H1 (cell line): ENCODE results near the gene PEX16. TPM values are rescaled to one million over a fixed set of nuclear protein-coding genes. Genes with fewer than 3 reads are reported as not detected.

ENCODE experiments used
- CTCF ChIA-PET: fragments of 300-600 bp; sonication (Branson Sonifier 250); formaldehyde crosslinking; loops from one replicate; lab custom pipeline; 2021; ENCODE audit not compliant: partially characterized antibody; lab: Charles Lee
- POLR2A ChIA-PET: fragments of 300-600 bp; sonication (Branson Sonifier 250); formaldehyde crosslinking; loops from one replicate; lab custom pipeline; 2021; ENCODE audit warnings: inconsistent platforms; ENCODE audit not compliant: partially characterized antibody; lab: Charles Lee
- DNase-seq, 2 experiments: peaks; one replicate each; pipeline versions ENCODE4 v3.0.0 to v3.0.0-alpha.2; 2010 to 2022; ENCODE audit warnings: low spot score in 2 of 2, low read depth in 1 of 2, mixed read lengths in 1 of 2
- FAIRE-seq: peaks from 2 replicates; lab custom pipeline; 2011; peaks lifted over from hg19 to GRCh38; lab: Jason Lieb, UNC
- H2AFZ ChIP-seq: 2 replicates; pipeline ENCODE4 v1.8.1; 2012; ENCODE audit warnings: low read length, inconsistent platforms
- H2AK5ac ChIP-seq: 2 replicates; pipeline ENCODE4 v1.6.1; 2013; ENCODE audit warnings: low read depth, low read length
- H2BK120ac ChIP-seq: replicated peaks from 2 replicates; pipeline ENCODE3; 2013; ENCODE audit warnings: low read depth, low read length, inconsistent platforms
- H2BK12ac ChIP-seq: 2 replicates; pipeline ENCODE4 v1.6.1; 2013; ENCODE audit warnings: low read depth, low read length
- H2BK15ac ChIP-seq: 2 replicates; pipeline ENCODE4 v1.6.1; 2013; ENCODE audit warnings: low read length
- H2BK20ac ChIP-seq: 2 replicates; pipeline ENCODE4 v1.6.1; 2013; ENCODE audit warnings: low read length
- H2BK5ac ChIP-seq: 2 replicates; pipeline ENCODE4 v1.6.1; 2013; ENCODE audit warnings: low read depth, low read length
- H3K14ac ChIP-seq: 2 replicates; pipeline ENCODE4 v1.6.1; 2013; ENCODE audit warnings: inconsistent platforms; ENCODE audit not compliant: insufficient read length
- H3K18ac ChIP-seq: 2 replicates; pipeline ENCODE4 v1.6.1; 2013; ENCODE audit warnings: low read length; ENCODE audit errors: extremely low read depth
- H3K23ac ChIP-seq: 2 replicates; pipeline ENCODE4 v1.6.1; 2013; ENCODE audit warnings: inconsistent platforms; ENCODE audit not compliant: insufficient read length
- H3K23me2 ChIP-seq: 2 replicates; pipeline ENCODE4 v1.6.1; 2013; ENCODE audit warnings: low read depth, low read length
- H3K27ac ChIP-seq: 2 replicates; pipeline ENCODE4 v1.6.1; 2011; ENCODE audit warnings: low read depth, low read length, inconsistent platforms
- H3K27me3 ChIP-seq, 4 experiments: replicated peaks in 1 of 4; 1 replicate in 1 of 4; 2 replicates in 3 of 4; pipeline versions ENCODE4 v1.6.1 to v1.8.1; 2011 to 2013; ENCODE audit warnings: low read length in 3 of 4, mild to moderate bottlenecking in 3 of 4, inconsistent platforms in 2 of 4, mixed read lengths in 2 of 4, moderate library complexity in 1 of 4; ENCODE audit not compliant: control insufficient read depth in 3 of 4, insufficient read depth in 3 of 4; ENCODE audit errors: extremely low read depth in 1 of 4
- H3K36me3 ChIP-seq, 4 experiments: 2 replicates each; pipeline versions ENCODE4 v1.6.1 to v1.8.1; 2011 to 2013; ENCODE audit warnings: mild to moderate bottlenecking in 4 of 4, low read length in 3 of 4, moderate library complexity in 2 of 4, control low read depth in 1 of 4, inconsistent platforms in 1 of 4; ENCODE audit not compliant: insufficient read depth in 4 of 4, control insufficient read depth in 2 of 4
- H3K4ac ChIP-seq: replicated peaks from 2 replicates; pipeline ENCODE3; 2013; ENCODE audit warnings: low read length, low read depth, mixed read lengths, inconsistent platforms; ENCODE audit not compliant: insufficient read length
- H3K4me1 ChIP-seq, 4 experiments: replicated peaks in 1 of 4; 1 replicate in 1 of 4; 2 replicates in 3 of 4; pipeline versions ENCODE4 v1.6.1 to v1.8.1; 2011 to 2013; ENCODE audit warnings: low read length in 3 of 4, inconsistent platforms in 2 of 4, mixed read lengths in 1 of 4; ENCODE audit not compliant: insufficient read depth in 4 of 4, control insufficient read depth in 3 of 4
- H3K4me2 ChIP-seq, 2 experiments: 2 replicates each; pipeline versions ENCODE4 v1.6.1 to v1.8.1; 2011 to 2013; ENCODE audit warnings: low read depth in 2 of 2, low read length in 2 of 2, control low read depth in 1 of 2, inconsistent platforms in 1 of 2, mild to moderate bottlenecking in 1 of 2; ENCODE audit not compliant: insufficient read depth in 1 of 2
- H3K4me3 ChIP-seq, 4 experiments: fragments of 200-600, 300-600 bp in 1 of 4; sonication (generic), shearing (Covaris generic), sonication (Bioruptor Twin) in 1 of 4; 2 replicates each; pipeline versions ENCODE4 v1.5.1 to v1.8.1; 2011 to 2016; ENCODE audit warnings: low read length in 4 of 4, low read depth in 3 of 4, control low read depth in 2 of 4, inconsistent platforms in 2 of 4, mild to moderate bottlenecking in 2 of 4, mixed read lengths in 1 of 4, moderate library complexity in 1 of 4; ENCODE audit not compliant: insufficient read depth in 2 of 4; ENCODE audit errors: extremely low read depth in 1 of 4
- H3K56ac ChIP-seq: replicated peaks from 2 replicates; pipeline ENCODE3; 2013; ENCODE audit warnings: low read depth, mild to moderate bottlenecking, mixed read lengths, low read length, inconsistent platforms; ENCODE audit not compliant: insufficient read length
- H3K79me1 ChIP-seq: 2 replicates; pipeline ENCODE4 v1.6.1; 2013; ENCODE audit warnings: low read depth, low read length, control low read depth
- H3K79me2 ChIP-seq, 2 experiments: 2 replicates each; pipeline versions ENCODE4 v1.6.1 to v1.8.1; 2012 to 2013; ENCODE audit warnings: low read length in 2 of 2, mild to moderate bottlenecking in 2 of 2, inconsistent platforms in 1 of 2; ENCODE audit not compliant: insufficient read depth in 2 of 2, control insufficient read depth in 1 of 2
- H3K9ac ChIP-seq, 4 experiments: replicated peaks in 1 of 4; 1 replicate in 1 of 4; 2 replicates in 3 of 4; pipeline versions ENCODE4 v1.6.1 to v1.8.1; 2011 to 2013; ENCODE audit warnings: low read depth in 3 of 4, low read length in 3 of 4, control low read depth in 2 of 4, mild to moderate bottlenecking in 2 of 4, moderate library complexity in 2 of 4, inconsistent platforms in 1 of 4; ENCODE audit errors: extremely low read depth in 1 of 4
- H3K9me3 ChIP-seq, 2 experiments: 2 replicates each; pipeline versions ENCODE4 v1.6.1 to v1.8.1; 2012 to 2013; ENCODE audit warnings: mild to moderate bottlenecking in 2 of 2, moderate library complexity in 2 of 2, control low read depth in 1 of 2, inconsistent platforms in 1 of 2, low read depth in 1 of 2, low read length in 1 of 2, mixed read lengths in 1 of 2; ENCODE audit not compliant: insufficient read depth in 2 of 2
- H4K20me1 ChIP-seq, 2 experiments: replicated peaks in 1 of 2; 2 replicates each; pipeline versions ENCODE3 to v1.8.1; 2011 to 2013; ENCODE audit warnings: inconsistent platforms in 2 of 2, low read length in 2 of 2, mild to moderate bottlenecking in 1 of 2; ENCODE audit not compliant: insufficient read depth in 2 of 2, control insufficient read depth in 1 of 2
- H4K5ac ChIP-seq: 2 replicates; pipeline ENCODE4 v1.6.1; 2013; ENCODE audit warnings: low read length, low read depth, mixed read lengths, inconsistent platforms; ENCODE audit not compliant: insufficient read length
- H4K8ac ChIP-seq: 2 replicates; pipeline ENCODE4 v1.8.0; 2013; ENCODE audit warnings: mild to moderate bottlenecking, moderate library complexity, low read length, inconsistent platforms; ENCODE audit not compliant: insufficient read depth; ENCODE audit errors: extremely low read depth
- H4K91ac ChIP-seq: replicated peaks from 2 replicates; pipeline ENCODE3; 2013; ENCODE audit warnings: low read length, mixed read lengths, inconsistent platforms; ENCODE audit not compliant: insufficient read length
- EGR1 ChIP-seq: IDR thresholded peaks from 2 replicates; pipeline ENCODE4 v1.6.1; 2011; ENCODE audit warnings: low read depth, low read length, borderline replicate concordance
- EZH2 ChIP-seq: fragments of 200-600 bp; sonication (generic); IDR thresholded peaks from 2 replicates; pipeline ENCODE4 v1.7.1; 2012; ENCODE audit warnings: low read depth, mild to moderate bottlenecking, moderate library complexity, low read length, inconsistent platforms; ENCODE audit not compliant: severe bottlenecking
- HDAC2 ChIP-seq, 2 experiments: fragments of 300-600 bp in 1 of 2; sonication (generic) in 1 of 2; IDR thresholded peaks; 2 replicates each; pipeline ENCODE4 v1.6.1; 2011 to 2012; ENCODE audit warnings: low read depth in 2 of 2, low read length in 2 of 2, mild to moderate bottlenecking in 2 of 2, moderate library complexity in 2 of 2, borderline replicate concordance in 1 of 2, inconsistent platforms in 1 of 2
- JUN ChIP-seq: IDR thresholded peaks from 2 replicates; pipeline ENCODE4 v1.6.1; 2011; ENCODE audit warnings: low read depth, mild to moderate bottlenecking, improper control_type of control experiment, low read length
- TAF7 ChIP-seq: optimal IDR thresholded peaks from 2 replicates; pipeline ENCODE3; 2011; ENCODE audit warnings: low read depth, mild to moderate bottlenecking, inconsistent platforms, low read length, moderate library complexity, borderline replicate concordance
- TBP ChIP-seq: IDR thresholded peaks from 2 replicates; pipeline ENCODE4 v1.6.1; 2011; ENCODE audit warnings: low read depth, low read length, improper control_type of control experiment
- WGBS, 2 experiments: shearing (Covaris generic) in 1 of 2; methylation state at CpG; one replicate each; pipeline versions ENCODE4 v1.1.6 to v1.1.7; 2013 to 2015; ENCODE audit warnings: low lambda C conversion rate in 2 of 2, mixed read lengths in 2 of 2, inconsistent platforms in 1 of 2, low coverage in 1 of 2, missing lambda C conversion rate in 1 of 2; ENCODE audit not compliant: insufficient replicate concordance in 2 of 2, insufficient coverage in 1 of 2, insufficient read length in 1 of 2; ENCODE audit errors: extremely low coverage in 1 of 2, missing lambda C conversion rate in 1 of 2; 5-methylcytosine and 5-hydroxymethylcytosine counted together
- polyA plus RNA-seq, 7 experiments: library from polyadenylated mRNA; depleted of rRNA in 3 of 7; stranded (reverse) in 5 of 7; unstranded in 2 of 7; fragments of >200 nt in 5 of 7; fragments of 200-250 nt in 2 of 7; gene quantifications; 1 replicate in 5 of 7; 2 replicates in 1 of 7; 4 replicates in 1 of 7; pipeline versions ENCODE4 v1.2.1 to v1.2.3, GENCODE V29; 2011 to 2013; ENCODE audit warnings: missing spikeins in 2 of 7, mixed read lengths in 2 of 7
- total RNA-seq: library from RNA; stranded (reverse); fragmentation: NEBNext Ultra II Directional; extraction: Animal tissue kit (Norgen Biotek cat#: 25700); gene quantifications from 2 replicates; pipeline ENCODE4 v1.2.1, GENCODE V29; 2021

The PEX16 gene
- total and polyA plus RNA-seq, 2 of the 8 experiments (the other 6 are each of a cell fraction or from before 2014, with no cell fraction given), result 29.2 to 36.0 TPM

DNA sequence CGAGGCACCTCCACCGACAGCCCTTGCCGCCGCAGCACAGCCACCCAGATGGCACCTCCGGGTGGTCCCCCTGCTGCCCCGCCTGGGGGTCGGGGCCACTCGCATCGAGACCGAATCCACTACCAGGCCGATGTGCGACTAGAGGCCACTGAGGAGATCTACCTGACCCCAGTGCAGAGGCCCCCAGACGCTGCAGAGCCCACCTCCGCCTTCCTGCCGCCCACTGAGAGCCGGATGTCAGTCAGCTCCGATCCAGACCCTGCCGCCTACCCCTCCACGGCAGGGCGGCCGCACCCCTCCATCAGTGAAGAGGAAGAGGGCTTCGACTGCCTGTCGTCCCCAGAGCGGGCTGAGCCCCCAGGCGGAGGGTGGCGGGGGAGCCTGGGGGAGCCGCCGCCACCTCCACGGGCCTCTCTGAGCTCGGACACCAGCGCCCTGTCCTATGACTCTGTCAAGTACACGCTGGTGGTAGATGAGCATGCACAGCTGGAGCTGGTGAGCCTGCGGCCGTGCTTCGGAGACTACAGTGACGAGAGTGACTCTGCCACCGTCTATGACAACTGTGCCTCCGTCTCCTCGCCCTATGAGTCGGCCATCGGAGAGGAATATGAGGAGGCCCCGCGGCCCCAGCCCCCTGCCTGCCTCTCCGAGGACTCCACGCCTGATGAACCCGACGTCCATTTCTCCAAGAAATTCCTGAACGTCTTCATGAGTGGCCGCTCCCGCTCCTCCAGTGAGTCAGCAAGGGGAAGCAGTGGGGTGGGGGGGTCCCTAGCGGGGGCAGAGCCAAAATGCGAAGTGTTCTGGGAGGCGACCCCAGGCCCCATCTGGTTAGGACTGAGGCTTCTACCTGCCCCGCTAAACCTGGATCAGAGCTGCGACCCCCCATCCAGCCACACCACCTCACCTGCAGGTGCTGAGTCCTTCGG lies 15.0 kb downstream of the PEX16 start:
- CTCF ChIA-PET, result interaction anchor here (1.8 kb wide), 1 partner anchor 10 kb away, joined by 4 read pairs; no protein-coding TSS in a partner anchor
- H3K9ac ChIP-seq, result no peak overlapping the region
- 92% methylated on average over 42 of the region's 56 CpGs; no CpG with 5 or more reads in 1 of the 2 experiments for WGBS, 2 experiments
- TF ChIP-seq EZH2 (no peak), TBP (no peak), HDAC2 (IDR thresholded peaks at IDR 0.05; ENCODE audit: borderline replicate concordance in 1 of 2, low read depth in 2 of 2, low read length in 2 of 2) (no peak), TAF7 (no peak), EGR1 (no peak), JUN (no peak)

More for the DNA sequence above, 15.0 kb downstream of the PEX16 start:
- FAIRE-seq (no peak), DNase-seq (no peak)
- POLR2A ChIA-PET, result interaction anchor here (0.7 to 1.2 kb wide), 4 partner anchors 9 to 42 kb away, joined by 3 read pairs; partner anchors contain the start of gene PEX16
- Histone ChIP-seq H3K14ac (no peak overlapping the region), H3K23me2 (peaks cover 8% of the 10 kb centered on the region), H2AK5ac (no peak overlapping the region), H4K8ac (no peak overlapping the region), H2BK120ac (no peak overlapping the region), H3K4me2 (no peak overlapping the region), H2BK20ac (no peak overlapping the region), H3K23ac (no peak overlapping the region), H3K79me2 (no peaks in the 10 kb centered on the region), H3K4ac (no peak overlapping the region), H3K36me3 (peaks cover 6 to 17% (median 15%) of the 10 kb centered on the region in 4 experiments; a peak in 6 of 8 replicates), H2AFZ (no peak overlapping the region), H2BK12ac (no peak overlapping the region), H3K79me1 (peaks cover 2% of the 10 kb centered on the region), H4K5ac (no peak overlapping the region), H3K4me3 (no peak overlapping the region), H3K27me3 (peaks cover 0 to 5% (median 2%) of the 10 kb centered on the region in 4 experiments; a peak in 1 of 7 replicates), H2BK5ac (no peak overlapping the region), H3K9me3 (no peaks in the 10 kb centered on the region), H3K56ac (no peak overlapping the region), H3K18ac (no peak overlapping the region), H4K91ac (no peak overlapping the region), H3K4me1 (peaks cover 0 to 13% (median 6%) of the 10 kb centered on the region in 4 experiments; a peak in 5 of 7 replicates), H4K20me1 (peaks cover 10 to 15% of the 10 kb centered on the region in 2 experiments), H3K27ac (no peak overlapping the region), H2BK15ac (no peak overlapping the region)
